ENCODE data around the gene TSPAN33. TPM values are rescaled to one million over a fixed set of nuclear protein-coding genes. Genes with fewer than 3 reads are reported as not detected.

TSPAN33 gene
- total RNA-seq, 4 donors from 2014 or later, result 2.0 to 10.5 (median 6.3) TPM

DNA sequence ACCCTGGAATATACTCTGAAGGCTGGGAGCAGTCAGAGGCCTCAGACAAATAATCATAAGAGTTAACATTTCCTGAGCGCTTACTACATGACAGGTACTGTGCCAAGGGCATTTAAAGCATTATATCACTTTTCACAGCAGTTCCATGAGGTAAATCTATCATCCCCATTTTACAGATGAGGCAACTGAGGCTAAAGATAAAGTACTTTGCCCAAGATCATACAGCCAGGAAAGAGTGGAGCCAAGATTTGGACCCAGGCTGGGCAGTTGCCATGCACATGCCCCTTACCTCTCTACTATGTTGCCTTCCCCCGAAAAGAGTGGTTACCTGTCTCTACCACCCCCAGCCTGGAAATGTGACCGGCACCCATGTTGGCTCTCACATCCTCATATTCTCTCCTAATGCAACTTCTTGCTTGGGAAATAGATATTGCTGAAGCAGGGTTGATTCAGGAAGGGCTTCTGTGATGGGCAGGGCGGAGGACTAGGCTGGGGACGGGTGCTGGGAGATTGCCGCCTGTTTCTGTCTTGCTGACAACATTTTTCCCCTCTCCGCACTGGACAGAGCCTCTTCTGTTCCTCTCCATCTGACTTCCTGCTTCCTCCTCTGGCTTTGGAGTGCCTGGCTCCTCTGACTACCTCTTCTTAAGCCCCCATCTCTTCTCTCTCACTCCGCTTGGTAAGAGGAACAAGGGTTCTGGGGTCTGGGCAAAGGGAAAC lies 57.7 kb downstream of the TSPAN33 start:
- TF ChIP-seq, protein P1, sequence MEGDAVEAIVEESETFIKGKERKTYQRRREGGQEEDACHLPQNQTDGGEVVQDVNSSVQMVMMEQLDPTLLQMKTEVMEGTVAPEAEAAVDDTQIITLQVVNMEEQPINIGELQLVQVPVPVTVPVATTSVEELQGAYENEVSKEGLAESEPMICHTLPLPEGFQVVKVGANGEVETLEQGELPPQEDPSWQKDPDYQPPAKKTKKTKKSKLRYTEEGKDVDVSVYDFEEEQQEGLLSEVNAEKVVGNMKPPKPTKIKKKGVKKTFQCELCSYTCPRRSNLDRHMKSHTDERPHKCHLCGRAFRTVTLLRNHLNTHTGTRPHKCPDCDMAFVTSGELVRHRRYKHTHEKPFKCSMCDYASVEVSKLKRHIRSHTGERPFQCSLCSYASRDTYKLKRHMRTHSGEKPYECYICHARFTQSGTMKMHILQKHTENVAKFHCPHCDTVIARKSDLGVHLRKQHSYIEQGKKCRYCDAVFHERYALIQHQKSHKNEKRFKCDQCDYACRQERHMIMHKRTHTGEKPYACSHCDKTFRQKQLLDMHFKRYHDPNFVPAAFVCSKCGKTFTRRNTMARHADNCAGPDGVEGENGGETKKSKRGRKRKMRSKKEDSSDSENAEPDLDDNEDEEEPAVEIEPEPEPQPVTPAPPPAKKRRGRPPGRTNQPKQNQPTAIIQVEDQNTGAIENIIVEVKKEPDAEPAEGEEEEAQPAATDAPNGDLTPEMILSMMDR (IDR thresholded peaks at IDR 0.05), result no peak
- TF ChIP-seq EP300 (IDR thresholded peaks at IDR 0.05) (no peak), POLR2A (IDR thresholded peaks at IDR 0.05) (no peak)
- H3K4me1 ChIP-seq, result no peaks in the 10 kb centered on the region
- WGBS, 2 donors, result 64% methylated on average over 8 of the region's 8 CpGs
- no peaks in the 10 kb centered on the region for H3K9me3 ChIP-seq
- H3K27me3 ChIP-seq, result no peaks in the 10 kb centered on the region
- DNase-seq (ENCODE audit: low spot score in 2 of 2), result no peak
- peaks cover 0 to 23% (median 0%) of the 10 kb centered on the region in 3 donors for H3K36me3 ChIP-seq
- no peak overlapping the region for H3K4me3 ChIP-seq
- H3K27ac ChIP-seq, result no peak overlapping the region

DNA sequence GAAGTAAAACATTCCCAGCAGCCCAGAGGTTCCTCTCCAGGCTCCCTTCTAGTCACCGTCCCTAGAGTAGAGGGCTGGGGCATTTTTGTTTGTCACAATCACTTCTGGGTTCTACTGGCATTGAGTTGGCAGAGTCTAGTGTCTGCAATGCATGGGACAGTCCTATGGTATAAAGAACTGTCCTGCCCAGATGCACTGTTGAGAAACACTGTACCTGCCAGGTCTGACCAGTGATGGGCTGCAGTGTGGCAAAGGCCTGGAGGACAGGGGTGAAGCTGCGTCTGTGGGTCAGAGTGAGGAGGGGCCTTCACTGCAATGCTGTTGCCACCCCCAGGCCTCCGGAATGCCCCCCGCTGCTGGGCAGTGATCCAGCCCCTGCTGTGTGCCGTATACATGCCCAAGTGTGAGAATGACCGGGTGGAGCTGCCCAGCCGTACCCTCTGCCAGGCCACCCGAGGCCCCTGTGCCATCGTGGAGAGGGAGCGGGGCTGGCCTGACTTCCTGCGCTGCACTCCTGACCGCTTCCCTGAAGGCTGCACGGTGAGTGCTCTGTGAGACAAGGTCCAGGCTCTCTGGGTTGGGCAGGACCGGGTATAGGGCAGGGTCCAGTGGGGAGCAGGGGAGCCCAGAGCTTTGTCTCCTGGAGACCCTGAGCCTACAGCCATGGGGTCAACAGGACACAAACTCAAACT lies 58.7 kb downstream of the TSPAN33 start:
- 66 to 76% methylated on average over 7 to 11 of the region's 14 CpGs for WGBS, 2 donors
- H3K4me3 ChIP-seq, result no peak overlapping the region
- DNase-seq (ENCODE audit: low spot score in 2 of 2), result no peak
- H3K27ac ChIP-seq, result no peak overlapping the region
- TF ChIP-seq, protein P1 (IDR thresholded peaks at IDR 0.05), result no peak
- no peak for TF ChIP-seq POLR2A (IDR thresholded peaks at IDR 0.05)
- no peak for TF ChIP-seq EP300 (IDR thresholded peaks at IDR 0.05)
- no peaks in the 10 kb centered on the region for H3K27me3 ChIP-seq
- no peaks in the 10 kb centered on the region for H3K9me3 ChIP-seq
- peaks cover 0 to 2% (median 0%) of the 10 kb centered on the region in 4 donors for H3K4me1 ChIP-seq
- H3K36me3 ChIP-seq, result peaks cover 0 to 23% (median 0%) of the 10 kb centered on the region in 3 donors

DNA sequence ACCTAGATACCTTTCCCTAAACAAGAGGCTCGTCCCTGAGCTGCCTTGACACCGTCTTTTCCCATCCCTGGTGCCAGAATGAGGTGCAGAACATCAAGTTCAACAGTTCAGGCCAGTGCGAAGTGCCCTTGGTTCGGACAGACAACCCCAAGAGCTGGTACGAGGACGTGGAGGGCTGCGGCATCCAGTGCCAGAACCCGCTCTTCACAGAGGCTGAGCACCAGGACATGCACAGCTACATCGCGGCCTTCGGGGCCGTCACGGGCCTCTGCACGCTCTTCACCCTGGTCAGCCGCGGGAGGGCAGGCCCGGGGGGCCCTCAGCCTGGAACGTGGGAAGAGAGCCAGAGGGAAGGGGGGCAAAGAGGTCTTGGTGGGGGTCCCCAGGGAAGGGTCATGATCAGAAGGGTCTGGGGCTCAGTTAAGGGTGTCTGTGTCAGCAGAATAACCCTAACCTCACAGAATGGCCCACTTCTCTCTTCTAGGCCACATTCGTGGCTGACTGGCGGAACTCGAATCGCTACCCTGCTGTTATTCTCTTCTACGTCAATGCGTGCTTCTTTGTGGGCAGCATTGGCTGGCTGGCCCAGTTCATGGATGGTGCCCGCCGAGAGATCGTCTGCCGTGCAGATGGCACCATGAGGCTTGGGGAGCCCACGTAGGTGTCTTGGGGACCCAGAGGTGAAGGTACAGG lies 60.8 kb downstream of the TSPAN33 start:
- H3K27ac ChIP-seq, result no peak overlapping the region
- WGBS, 2 donors, result 85 to 87% methylated on average over 29 of the region's 29 CpGs

DNA sequence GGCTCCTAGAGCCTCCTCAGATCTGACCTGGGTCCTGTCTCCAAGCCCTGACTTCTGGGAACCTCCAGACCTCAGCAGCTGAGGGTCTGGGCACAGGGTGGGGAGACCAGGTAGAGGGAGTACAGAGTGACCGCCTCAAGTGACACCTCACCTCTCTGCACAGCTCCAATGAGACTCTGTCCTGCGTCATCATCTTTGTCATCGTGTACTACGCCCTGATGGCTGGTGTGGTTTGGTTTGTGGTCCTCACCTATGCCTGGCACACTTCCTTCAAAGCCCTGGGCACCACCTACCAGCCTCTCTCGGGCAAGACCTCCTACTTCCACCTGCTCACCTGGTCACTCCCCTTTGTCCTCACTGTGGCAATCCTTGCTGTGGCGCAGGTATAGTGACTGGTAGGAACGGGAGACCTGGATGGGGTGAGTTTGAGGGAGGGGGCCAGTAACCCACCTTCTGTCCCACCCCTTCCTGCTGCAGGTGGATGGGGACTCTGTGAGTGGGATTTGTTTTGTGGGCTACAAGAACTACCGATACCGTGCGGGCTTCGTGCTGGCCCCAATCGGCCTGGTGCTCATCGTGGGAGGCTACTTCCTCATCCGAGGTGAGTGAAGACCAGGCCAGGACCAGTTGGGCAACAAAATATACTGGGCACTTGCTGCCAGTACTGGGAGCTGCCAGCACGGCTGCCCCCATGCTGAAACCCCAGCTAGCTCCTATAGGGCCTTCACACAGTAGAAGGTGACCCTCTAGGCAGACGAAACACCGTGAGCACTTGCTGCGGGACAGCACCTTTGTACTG lies 61.7 kb downstream of the TSPAN33 start:
- H3K27ac ChIP-seq, result no peak overlapping the region
- TF ChIP-seq, protein P1 (IDR thresholded peaks at IDR 0.05), result no peak
- TF ChIP-seq POLR2A (IDR thresholded peaks at IDR 0.05), result no peak
- TF ChIP-seq EP300 (IDR thresholded peaks at IDR 0.05), result no peak
- H3K4me1 ChIP-seq, result peaks cover 0 to 28% (median 8%) of the 10 kb centered on the region in 4 donors
- H3K9me3 ChIP-seq, result no peaks in the 10 kb centered on the region
- H3K4me3 ChIP-seq, result no peak overlapping the region
- WGBS, 2 donors, result 93% methylated on average over 18 of the region's 18 CpGs
- DNase-seq (ENCODE audit: low spot score in 2 of 2), result no peak
- peaks cover 0 to 28% (median 0%) of the 10 kb centered on the region in 3 donors for H3K36me3 ChIP-seq
- H3K27me3 ChIP-seq, result no peaks in the 10 kb centered on the region

More for the DNA sequence above, 60.8 kb downstream of the TSPAN33 start:
- no peaks in the 10 kb centered on the region for H3K27me3 ChIP-seq
- H3K4me1 ChIP-seq, result peaks cover 0 to 22% (median 8%) of the 10 kb centered on the region in 4 donors
- no peak for DNase-seq (ENCODE audit: low spot score in 2 of 2)
- H3K4me3 ChIP-seq, result no peak overlapping the region
- peaks cover 0 to 23% (median 0%) of the 10 kb centered on the region in 3 donors for H3K36me3 ChIP-seq
- TF ChIP-seq, protein P1 (IDR thresholded peaks at IDR 0.05), result no peak
- TF ChIP-seq POLR2A (IDR thresholded peaks at IDR 0.05) (no peak), EP300 (IDR thresholded peaks at IDR 0.05) (no peak)
- no peaks in the 10 kb centered on the region for H3K9me3 ChIP-seq
